Ishikawa (cell line): ENCODE results near the gene TANC1.

Source experiments
- CEBPB ChIP-seq: IDR thresholded peaks from 2 replicates; pipeline ENCODE4 v1.6.1; 2012
- CREB1 ChIP-seq: IDR thresholded peaks from 2 replicates; pipeline ENCODE4 v1.6.1; 2012; ENCODE audit warnings: low read depth
- EGR1 ChIP-seq: IDR thresholded peaks from 2 replicates; pipeline ENCODE4 v1.6.1; 2012
- EP300 ChIP-seq: IDR thresholded peaks from 2 replicates; pipeline ENCODE4 v1.6.1; 2012; ENCODE audit warnings: borderline replicate concordance
- FOXM1 ChIP-seq: IDR thresholded peaks from 2 replicates; pipeline ENCODE4 v1.6.1; 2012; ENCODE audit warnings: low read depth, borderline replicate concordance
- NFIC ChIP-seq: IDR thresholded peaks from 2 replicates; pipeline ENCODE4 v1.6.1; 2012
- RAD21 ChIP-seq: IDR thresholded peaks from 2 replicates; pipeline ENCODE4 v1.6.1; 2012; ENCODE audit warnings: low read depth
- TAF1 ChIP-seq: IDR thresholded peaks from 2 replicates; pipeline ENCODE4 v1.6.1; 2012; ENCODE audit warnings: low read depth, mild to moderate bottlenecking
- TCF12 ChIP-seq: IDR thresholded peaks from 2 replicates; pipeline ENCODE4 v1.6.1; 2012; ENCODE audit warnings: low read depth
- TEAD4 ChIP-seq: IDR thresholded peaks from 2 replicates; pipeline ENCODE4 v1.6.1; 2012
- YY1 ChIP-seq: IDR thresholded peaks from 2 replicates; pipeline ENCODE4 v1.6.1; 2012; ENCODE audit warnings: low read depth
- TF ChIP-seq, protein P1 (sequence below): IDR thresholded peaks from 2 replicates; pipeline ENCODE4 v1.6.1; 2012; ENCODE audit warnings: low read depth, mild to moderate bottlenecking
- TF ChIP-seq, protein P2 (sequence below): IDR thresholded peaks from 2 replicates; pipeline ENCODE4 v1.6.1; 2012
- TF ChIP-seq, protein P3 (sequence below): IDR thresholded peaks from 2 replicates; pipeline ENCODE4 v1.6.1; 2012

Gene TANC1

DNA sequence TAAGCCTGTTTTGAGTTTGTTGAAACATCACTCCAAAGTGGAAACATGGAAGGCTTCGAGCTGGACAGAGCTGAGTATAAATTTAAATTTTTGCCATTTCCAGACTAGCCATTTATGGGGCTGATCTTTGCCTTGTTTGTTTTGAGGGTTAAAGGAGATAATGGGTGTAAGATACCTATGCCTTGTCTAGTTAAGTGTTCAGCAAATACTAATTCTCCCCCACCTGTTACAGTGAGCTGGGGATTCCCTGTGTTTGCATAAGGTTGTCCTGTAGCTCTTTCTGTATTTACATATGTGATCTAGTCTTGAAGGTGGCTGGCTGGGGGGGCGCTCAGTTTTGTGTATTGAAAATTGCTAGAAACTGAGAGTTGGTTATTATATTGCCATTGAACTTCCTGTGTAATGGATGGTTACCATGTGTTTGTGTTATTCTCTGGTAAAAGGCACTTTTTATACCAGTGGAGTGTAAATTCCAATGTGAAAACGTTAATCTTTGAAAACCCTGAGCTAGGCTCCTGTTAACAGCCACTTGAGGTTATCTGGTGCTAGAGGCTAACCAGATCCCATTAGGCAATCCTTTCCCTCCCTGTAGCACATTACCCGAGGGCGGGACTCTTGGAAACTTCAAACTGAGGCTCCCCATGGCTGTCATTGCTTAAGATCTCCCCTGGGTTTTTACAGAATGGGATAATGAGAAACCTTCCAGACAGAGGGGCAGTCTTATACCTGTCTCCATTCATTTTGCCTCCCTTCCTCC, 26.7 kb downstream of the TANC1 start:
- TF ChIP-seq EP300 (no peak), YY1 (no peak), FOXM1 (no peak), CEBPB (0 out of 2 replicates have a peak, but pooled peaks have one; percentile 42)
- TF ChIP-seq, protein P1, sequence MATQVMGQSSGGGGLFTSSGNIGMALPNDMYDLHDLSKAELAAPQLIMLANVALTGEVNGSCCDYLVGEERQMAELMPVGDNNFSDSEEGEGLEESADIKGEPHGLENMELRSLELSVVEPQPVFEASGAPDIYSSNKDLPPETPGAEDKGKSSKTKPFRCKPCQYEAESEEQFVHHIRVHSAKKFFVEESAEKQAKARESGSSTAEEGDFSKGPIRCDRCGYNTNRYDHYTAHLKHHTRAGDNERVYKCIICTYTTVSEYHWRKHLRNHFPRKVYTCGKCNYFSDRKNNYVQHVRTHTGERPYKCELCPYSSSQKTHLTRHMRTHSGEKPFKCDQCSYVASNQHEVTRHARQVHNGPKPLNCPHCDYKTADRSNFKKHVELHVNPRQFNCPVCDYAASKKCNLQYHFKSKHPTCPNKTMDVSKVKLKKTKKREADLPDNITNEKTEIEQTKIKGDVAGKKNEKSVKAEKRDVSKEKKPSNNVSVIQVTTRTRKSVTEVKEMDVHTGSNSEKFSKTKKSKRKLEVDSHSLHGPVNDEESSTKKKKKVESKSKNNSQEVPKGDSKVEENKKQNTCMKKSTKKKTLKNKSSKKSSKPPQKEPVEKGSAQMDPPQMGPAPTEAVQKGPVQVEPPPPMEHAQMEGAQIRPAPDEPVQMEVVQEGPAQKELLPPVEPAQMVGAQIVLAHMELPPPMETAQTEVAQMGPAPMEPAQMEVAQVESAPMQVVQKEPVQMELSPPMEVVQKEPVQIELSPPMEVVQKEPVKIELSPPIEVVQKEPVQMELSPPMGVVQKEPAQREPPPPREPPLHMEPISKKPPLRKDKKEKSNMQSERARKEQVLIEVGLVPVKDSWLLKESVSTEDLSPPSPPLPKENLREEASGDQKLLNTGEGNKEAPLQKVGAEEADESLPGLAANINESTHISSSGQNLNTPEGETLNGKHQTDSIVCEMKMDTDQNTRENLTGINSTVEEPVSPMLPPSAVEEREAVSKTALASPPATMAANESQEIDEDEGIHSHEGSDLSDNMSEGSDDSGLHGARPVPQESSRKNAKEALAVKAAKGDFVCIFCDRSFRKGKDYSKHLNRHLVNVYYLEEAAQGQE = no peak

DNA sequence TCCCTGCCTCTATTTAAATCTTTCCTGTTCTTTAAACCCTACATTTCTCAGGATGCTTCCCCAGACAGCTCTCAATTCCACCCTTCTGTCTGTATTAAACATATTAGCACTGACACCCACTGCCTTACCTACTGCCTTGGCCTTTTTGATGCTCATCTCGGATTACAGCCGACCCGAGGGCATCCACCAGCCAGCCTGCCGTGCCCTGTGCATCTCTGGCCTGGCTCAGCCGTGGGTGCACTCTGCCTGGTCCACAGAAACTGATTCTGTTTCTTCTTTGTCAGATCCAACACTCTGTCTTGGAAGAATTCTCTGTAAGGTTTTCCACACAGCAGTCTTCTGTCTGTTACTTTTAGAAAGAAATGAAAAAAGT, 27.2 kb downstream of the TANC1 start:
- TF ChIP-seq, protein P2, sequence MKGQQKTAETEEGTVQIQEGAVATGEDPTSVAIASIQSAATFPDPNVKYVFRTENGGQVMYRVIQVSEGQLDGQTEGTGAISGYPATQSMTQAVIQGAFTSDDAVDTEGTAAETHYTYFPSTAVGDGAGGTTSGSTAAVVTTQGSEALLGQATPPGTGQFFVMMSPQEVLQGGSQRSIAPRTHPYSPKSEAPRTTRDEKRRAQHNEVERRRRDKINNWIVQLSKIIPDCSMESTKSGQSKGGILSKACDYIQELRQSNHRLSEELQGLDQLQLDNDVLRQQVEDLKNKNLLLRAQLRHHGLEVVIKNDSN = no peak
- no peak for TF ChIP-seq EGR1
- no peak for TF ChIP-seq TCF12

DNA sequence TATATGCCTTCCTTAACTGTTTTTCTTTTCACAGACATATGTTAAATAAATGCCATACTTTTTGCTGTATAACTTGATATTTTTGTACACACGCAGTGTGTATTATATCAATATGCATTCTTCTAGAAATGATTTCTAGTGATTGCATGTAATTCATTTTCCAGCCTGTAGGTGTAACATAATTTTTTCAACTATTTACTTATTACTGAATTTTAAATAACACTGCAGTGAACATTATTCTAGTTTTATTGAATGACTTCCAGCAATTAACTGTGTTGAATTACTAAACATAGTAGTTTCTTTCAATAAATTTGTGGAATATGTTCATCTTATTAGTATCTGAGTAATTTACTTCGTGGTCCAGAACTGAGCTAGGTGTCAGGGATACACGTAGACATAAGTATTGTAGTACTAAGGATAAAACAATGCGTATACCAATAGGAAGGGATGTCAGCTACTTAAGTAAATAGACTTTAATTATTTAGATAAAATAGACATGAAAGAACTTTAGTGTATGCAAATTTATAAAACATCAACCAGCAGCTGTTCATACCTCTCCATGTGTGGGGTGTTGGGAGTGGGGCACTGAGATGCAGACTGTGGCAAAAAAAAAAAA, 28.0 kb downstream of the TANC1 start:
- TF ChIP-seq EGR1 = no peak
- no peak for TF ChIP-seq EP300
- no peak for TF ChIP-seq CREB1
- TF ChIP-seq, protein P3, sequence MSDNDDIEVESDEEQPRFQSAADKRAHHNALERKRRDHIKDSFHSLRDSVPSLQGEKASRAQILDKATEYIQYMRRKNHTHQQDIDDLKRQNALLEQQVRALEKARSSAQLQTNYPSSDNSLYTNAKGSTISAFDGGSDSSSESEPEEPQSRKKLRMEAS = no peak
- no peak for TF ChIP-seq FOXM1
- no peak for TF ChIP-seq TEAD4
- TF ChIP-seq, protein P2 = no peak
- no peak for TF ChIP-seq YY1
- TF ChIP-seq TAF1 = no peak
- TF ChIP-seq NFIC = no peak
- TF ChIP-seq, protein P1 = no peak

DNA sequence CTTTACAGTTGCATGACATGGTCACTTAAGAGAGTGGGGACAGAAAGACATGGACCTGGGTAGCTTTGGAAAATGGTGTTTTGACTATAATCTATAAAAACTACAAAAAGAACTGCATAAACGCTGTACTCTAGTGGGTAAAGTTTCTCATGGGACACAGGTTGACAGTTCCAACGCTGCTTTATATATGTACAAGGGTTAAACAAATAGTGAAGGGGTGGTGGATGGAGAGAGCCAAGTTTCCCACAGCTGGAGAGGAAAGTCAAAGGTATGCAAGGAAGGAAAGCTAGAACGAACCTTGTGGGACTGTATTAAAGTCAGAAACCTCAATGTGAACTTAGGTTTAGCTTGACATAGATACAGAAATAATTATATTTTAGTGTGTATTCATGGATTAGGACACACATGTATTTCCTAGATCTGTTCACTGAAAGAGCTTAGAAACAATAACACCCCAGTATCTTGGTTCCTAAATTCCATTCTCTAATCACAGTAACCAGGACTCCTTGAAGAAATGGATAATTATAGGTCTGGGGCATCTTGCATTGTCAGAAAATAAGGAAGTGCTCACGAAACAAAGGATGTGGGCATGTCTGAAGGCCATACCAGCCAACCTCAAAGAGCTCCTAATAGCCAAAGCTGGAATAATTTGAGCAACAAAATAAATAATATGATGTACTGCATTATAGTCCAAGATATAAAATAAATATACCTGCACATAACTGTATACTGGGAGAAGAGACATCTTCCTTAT, 28.8 kb downstream of the TANC1 start:
- TF ChIP-seq YY1 (no peak), CREB1 (no peak)

DNA sequence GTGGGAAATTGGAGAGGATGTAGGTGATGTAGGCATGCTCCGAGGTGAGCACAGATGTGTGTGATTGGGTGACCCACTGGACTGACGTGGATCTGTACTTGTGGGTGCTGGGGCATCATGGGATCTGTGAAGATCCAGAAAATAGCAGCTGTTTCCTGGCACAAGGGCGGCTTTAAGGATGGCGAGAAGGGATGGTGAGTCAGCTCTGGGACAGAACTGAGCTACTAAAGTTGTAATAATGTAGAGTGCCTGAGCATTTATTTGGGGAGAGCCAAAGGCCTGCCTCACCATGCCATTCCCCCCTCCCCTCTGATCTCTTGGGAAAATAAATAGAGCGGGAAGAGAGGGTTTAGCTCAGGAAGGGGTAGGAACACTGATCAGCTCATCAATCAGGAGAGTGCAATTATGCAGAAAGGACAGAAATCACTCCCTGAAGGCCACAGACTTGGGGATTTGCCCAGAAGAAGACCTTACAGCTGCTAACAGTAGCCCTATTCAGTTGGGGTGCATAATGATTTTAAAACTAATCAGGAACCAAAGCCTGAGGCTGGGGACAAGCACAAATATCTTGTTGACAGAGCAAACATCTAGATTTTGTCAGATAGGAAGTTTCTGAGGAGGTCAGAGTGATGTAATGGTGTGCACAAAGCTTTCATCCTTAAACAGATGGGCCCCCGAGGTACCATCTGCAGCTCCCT, 30.3 kb downstream of the TANC1 start:
- no peak for TF ChIP-seq RAD21
- TF ChIP-seq, protein P3 = no peak

DNA sequence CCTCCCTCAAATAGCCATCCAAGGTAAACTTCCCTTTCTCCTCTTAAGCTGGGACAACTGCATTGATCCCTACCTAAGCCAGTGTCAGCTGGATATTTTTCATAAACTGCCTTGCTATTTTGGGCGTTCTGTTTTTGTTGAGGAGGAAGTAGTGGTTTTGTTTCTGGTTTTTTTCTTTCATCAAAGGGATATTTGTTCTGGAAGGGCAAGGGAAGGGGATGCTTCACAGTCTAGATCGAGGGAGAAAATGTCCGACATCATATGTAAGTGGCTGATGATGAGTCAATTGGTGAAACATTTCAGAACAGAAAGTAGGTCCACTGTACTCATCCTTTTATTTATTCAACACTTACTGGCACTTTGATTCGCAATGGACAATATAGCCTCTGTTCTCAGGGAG, 31.0 kb downstream of the TANC1 start:
- TF ChIP-seq TCF12 (no peak), YY1 (no peak), TAF1 (no peak), NFIC (no peak), CREB1 (no peak), EGR1 (no peak), CEBPB (no peak), TEAD4 (no peak), EP300 (no peak)
- TF ChIP-seq, protein P2 = no peak
- TF ChIP-seq, protein P3 = no peak
